NCI-H2227 (cell line): ENCODE measurements around the gene GPANK1.

Experiments used
- DNase-seq: peaks from one replicate; lab custom pipeline; 2025; ENCODE audit not compliant: unreplicated experiment; lab: John Stamatoyannopoulos, UW

The GPANK1 gene

GRCh38 chr6:31691564-31692108 lies 26.8 kb upstream of the GPANK1 start:
- DNase-seq = no peak

DNA sequence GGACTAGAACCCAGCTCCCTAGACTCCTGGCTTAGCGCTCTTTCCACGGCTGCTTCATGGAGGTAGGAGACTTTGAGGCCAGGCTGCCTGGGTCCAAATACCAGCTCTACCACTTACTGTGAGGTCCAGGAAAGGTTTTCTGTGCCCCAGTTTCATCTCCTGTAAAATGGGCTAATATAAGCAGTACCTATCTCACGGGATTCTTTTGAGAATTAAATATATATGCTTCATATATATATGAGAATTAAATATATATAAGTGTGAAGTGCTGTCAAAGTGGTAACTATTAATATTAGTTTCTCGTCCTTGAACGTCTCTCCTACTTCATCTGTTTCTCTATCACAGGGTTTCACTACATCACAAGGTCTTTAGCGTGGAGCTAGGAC lies 26.3 kb upstream of the GPANK1 start:
- no peak for DNase-seq

- DNase-seq = no peak
Observed at GRCh38 chr6:31690231-31691077, 25.7 kb upstream of the GPANK1 start.

DNA sequence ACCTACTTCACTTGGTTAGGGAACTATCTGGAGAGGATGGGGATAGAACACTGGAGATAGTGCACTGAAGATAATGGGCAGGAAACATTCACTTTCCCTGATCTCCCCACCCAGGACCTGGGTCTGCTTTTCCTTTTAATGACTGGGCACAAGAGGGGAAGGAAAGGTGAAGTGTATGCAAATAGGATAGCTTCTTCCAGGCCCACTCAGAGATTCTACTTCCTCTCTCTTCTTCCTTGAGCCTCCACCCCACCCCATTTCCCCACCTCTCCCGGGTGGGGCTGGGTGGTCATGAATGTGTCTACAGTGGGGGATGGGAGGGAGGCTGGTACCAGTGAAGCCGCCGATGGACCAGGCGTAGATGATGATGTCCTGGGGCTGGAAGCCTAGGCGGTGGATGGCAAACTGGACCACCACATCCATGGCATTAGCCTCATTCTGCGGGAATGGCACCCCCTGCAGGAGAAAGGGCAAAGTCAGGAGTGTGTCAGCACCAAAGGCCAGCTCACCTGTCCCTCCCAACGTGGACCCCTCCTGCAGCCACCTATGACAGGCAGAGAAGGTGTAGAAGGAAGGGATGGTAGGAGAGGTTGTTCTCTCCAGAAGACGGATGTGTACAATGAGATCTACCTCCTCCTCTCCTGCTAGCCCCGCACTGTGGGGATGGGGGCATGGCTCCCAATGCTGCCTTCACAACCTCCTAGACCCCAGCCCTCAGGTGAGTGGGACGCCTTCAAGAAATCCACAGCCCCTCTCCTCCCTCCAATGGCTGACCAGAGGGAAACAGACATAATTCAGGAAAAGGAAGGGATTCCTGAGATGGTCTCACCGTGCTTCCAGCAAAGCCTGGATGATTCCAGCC lies 24.7 kb upstream of the GPANK1 start:
- no peak for DNase-seq

DNA sequence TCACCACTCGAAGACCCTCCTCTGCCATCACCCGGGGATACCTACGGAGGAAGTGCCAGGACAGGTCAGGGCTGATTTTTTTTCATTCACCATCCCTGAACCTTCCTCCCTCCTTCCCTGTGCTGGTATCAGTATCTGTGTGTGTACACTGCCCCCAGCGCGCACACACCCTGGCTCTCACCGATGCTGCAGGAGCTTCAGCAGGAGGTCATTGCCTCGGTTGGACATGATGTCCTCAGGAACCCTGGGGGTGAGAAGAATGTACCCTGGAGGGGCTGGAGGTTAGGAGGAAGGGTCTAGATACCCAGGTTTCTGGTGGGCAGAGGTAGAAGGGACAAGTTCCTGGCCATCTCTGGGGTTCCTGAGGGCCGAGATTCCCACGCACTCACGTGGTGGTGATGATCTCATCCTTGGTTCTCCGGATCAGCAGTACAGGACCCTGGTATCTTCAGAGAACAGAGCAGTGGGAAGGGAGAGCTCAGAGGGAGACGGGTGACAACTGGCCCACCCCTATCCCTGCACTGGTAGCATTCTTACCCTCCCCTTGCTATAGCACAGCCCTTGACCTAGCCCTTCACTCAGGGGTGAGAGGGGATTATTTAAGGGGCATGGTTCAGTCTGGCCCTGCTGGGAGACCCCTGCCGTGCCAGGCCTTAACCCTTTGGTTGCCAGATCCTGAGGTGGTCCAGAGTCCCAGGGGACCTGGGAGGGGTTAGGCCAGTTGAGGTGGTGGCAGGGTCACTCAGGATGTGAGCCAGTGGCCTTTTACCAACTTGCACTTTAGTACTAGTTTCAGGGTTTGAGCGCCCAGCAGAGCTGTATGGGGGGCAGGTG lies 23.3 kb upstream of the GPANK1 start:
- DNase-seq = no peak

GRCh38 chr6:31687321-31687720 lies 22.5 kb upstream of the GPANK1 start:
- no peak for DNase-seq

GRCh38 chr6:31686483-31686882 lies 21.7 kb upstream of the GPANK1 start:
- DNase-seq = no peak

- peak; percentile 45 for DNase-seq
Observed at GRCh38 chr6:31683591-31683990, 18.8 kb upstream of the GPANK1 start.

GRCh38 chr6:31681135-31681671 lies 16.4 kb upstream of the GPANK1 start:
- DNase-seq = peak; percentile 61

DNA sequence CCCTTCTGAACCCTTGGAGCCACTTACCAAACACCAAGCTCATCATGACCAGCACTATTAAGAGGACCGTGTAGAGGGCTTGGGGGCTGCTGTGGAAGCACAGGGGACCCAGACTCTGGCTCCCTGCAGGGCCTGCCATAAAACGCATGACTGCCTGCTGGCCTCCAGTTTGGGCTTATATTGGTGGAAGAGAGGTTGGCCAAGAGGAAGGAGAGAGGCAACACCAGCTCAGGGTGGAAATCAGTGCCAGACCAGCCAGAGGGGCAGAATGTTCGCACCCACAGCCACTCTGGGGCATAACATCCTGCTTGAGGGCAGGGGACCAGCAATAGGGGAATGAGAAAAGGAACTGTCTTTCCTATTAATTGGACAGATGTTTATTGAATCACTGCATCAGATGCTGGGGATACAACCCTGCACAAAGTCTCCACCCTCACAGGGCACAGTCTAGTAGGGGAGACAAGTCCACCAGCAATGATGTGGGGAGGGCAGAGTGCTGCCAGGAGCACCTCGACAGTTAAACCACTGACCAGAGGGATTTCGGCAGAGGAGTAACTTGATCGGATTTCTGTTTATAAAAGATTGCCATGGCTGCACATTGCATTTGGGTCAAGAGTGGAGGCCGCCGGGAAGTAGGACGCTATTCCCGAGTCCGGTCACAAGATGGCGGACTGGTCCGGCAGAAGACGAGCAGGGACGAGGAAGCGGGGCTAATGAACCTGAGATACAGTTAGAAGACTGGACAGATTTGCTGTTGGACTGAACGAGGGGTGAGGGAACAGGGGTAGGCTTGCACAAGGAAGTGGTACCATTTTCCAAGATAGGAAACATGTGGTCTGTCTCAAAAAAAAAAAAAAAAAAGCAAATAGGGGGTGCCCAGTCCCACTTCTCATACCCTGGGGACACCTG lies 15.7 kb upstream of the GPANK1 start, which contains the start of gene LY6G5C:
LY6G5C (minus strand) TSS at position 842 of the 909 bp plus-strand sequence; CDS start at position 148, 694 bp downstream.
- peak; percentile 83 for DNase-seq

- DNase-seq = no peak
Observed at GRCh38 chr6:31677955-31678354, 13.2 kb upstream of the GPANK1 start.

DNA sequence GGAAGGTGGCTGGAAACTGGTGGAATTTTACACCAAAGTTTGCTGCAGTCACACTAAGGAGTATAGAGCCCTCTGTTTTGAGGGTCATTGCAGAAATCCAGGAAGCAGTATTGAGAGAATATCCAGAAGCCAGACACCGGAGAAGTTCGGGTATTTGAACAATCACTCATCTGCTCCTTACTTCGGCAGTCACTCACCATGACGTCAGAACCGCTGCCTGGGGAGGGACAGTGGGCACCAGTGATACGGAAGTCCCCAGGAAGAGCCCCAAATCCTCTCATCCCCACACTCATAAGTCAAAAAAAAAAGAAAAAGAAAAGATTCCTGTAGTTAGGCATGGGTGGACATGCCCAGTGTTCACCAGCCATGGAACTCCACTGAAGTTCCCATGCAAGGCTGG lies 12.1 kb upstream of the GPANK1 start:
- DNase-seq = no peak

DNA sequence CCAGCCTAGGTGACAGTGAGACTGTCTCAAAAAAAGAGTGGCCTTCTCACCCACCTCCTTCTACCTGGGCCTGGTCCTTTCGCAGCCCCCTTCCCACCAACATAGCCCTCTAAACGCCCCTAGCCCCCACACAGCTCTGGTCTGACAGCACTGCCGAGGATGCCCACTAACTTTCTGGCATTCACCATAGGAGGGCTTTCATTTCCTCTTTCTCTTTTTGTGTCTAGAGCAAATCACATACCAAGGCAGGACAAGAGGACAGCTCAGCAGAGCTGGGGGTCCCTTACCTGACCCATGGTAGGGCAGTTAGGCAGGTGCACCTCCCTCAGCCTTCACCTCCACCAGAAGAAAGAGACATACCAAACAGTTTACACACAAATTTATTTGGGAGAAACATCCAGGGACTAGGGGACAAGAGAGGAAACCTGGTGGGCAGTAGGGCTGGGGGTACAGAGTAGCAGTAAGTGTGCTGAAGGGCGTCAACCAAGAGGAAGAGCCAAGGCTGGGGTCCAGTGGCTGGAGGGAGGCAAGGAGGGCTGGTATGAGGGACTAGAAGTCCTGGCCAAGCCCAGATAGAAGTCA lies 11.6 kb upstream of the GPANK1 start:
- DNase-seq = no peak

DNA sequence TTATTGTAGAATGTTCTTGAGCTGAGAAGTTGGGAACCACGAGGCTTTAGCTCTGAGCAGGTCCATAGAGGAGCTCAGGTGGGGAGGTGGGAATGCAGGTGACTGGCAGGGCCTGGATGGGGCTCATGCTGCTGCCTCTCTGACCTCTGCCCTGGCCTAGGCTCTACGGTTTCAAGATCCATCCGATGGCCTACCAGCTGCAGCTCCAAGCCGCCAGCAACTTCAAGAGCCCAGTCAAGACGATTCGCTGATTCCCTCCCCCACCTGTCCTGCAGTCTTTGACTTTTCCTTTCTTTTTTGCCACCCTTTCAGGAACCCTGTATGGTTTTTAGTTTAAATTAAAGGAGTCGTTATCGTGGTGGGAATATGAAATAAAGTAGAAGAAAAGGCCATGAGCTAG lies 4.9 kb upstream of the GPANK1 start, which contains the start of gene LY6G5B:
LY6G5B (plus strand) TSS at position 301 of the 400 bp plus-strand sequence. CDS start 975 bp downstream, outside the sequence.
- DNase-seq = no peak

- DNase-seq = no peak
Observed at GRCh38 chr6:31666337-31666965, 1.7 kb upstream of the GPANK1 start.

- peak; percentile 99 for DNase-seq
Observed at GRCh38 chr6:31665501-31666336, 922 bp upstream of the GPANK1 start, which contains the start of gene CSNK2B. TSS of gene CSNK2B (plus strand) at chr6:31666080. CDS start at chr6:31666832, 752 bp downstream.

DNA sequence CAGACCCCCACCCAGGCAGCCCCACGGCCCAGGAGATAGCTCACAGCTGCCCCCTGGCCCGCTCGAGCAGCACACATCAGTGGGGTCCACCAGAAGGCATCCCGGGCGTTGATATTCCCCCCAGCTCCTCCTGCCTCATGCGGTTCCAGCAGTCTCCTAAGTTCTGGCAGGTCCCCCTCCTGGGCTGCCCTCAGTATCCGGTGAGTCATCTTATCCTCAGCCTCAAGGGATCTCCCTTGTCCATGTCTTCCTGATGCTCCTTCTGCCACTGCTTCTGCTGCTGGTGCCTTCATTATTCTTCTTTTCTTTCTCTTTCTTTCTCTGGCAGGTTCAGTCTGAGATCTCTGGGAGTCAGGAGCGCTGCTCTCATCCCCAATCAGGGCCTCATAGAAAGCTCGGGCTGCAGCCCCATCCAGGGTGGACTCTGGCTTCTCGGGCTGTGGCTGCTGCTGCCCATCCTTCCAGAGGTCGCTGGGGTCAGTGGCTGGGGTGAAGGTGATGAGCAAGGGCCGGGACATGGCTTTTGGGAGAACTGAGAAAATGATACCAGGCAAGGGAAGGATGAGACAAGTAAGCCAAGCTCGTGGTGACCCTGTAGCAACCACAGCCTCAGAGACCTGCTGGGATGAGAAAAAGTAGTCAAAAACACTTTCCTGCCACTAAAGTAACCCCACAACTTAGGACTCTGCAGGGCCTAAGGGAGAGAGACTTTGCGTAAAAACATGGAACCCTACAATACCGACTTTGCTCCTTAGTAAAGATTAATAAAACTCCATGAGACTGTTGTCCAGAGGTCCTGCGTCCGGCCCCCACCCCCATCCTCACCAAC lies 622 bp downstream of the GPANK1 start:
- DNase-seq = no peak
